ENCODE data around the gene SYT6. TPM values are rescaled to one million over a fixed set of nuclear protein-coding genes. Genes with fewer than 3 reads are reported as not detected.

Gene SYT6
- polyA plus RNA-seq, 3 donors, result 0.01 TPM; not detected in 2

DNA sequence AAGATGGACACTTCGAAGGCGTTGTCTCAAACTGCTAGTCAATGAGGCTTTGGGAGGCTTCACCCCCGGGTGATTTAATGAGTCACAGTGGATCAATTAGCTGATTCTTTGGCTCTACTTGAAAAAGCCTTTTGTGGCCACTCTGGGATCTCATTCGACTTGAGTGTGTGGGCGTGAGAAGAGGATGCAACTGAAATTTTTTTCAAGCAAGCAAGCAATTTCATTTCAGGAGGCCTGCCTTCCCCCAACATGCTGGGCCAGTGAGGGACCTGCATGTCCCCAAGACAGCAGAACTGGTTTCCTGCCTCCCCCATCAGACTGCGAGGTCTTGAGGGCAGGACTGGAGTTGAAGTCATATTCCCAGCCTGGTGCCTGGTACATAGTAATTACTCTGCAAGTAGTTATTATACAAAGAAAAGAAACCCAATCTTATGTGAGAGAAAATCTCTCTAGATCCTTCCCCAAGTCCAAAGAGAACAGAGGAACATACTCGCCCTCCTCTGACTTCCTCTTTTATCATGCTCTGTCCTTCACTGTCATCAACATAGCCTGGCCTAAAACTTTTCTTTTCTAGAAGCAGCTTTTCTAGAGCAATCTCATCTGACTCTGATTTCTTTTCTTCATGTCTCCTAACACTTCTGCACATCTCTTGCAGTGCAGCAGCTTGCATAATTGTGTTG lies 22.7 kb downstream of the SYT6 start:
- WGBS (ENCODE audit: insufficient coverage), result 90% methylated on average over 3 of the region's 7 CpGs

GRCh38 chr1:114130213-114130612 lies 23.5 kb downstream of the SYT6 start:
- H3K27me3 Mint-ChIP-seq (ENCODE audit: low read depth in 3 of 3), result peaks cover under 1 to 4% (median 2%) of the 10 kb centered on the region in 3 donors
- peaks cover 67% of the 10 kb centered on the region for H3K4me1 Mint-ChIP-seq
- H3K4me3 Mint-ChIP-seq, result no peak overlapping the region
- Histone ChIP-seq H3K4me1 (ENCODE audit: control insufficient read depth in 1 of 2, insufficient read depth in 2 of 2, low read length in 2 of 2) (peaks cover 55 to 57% of the 10 kb centered on the region in 2 donors), H3K27me3 (ENCODE audit: control insufficient read depth in 2 of 2, insufficient read depth in 2 of 2, low read length in 2 of 2) (no peaks in the 10 kb centered on the region), H3K4me2 (replicated peaks; ENCODE audit: extremely low read depth, low read length, poor library complexity, severe bottlenecking) (no peak overlapping the region), H3K27ac (ENCODE audit: low read depth in 1 of 2, low read length in 2 of 2) (peak overlapping the region in 1 of 2 donors; percentile 49), H4K20me1 (ENCODE audit: insufficient read depth, low read length) (no peaks in the 10 kb centered on the region), H3K36me3 (replicated peaks in 1 of 2; ENCODE audit: control insufficient read depth in 1 of 2, insufficient read depth in 2 of 2, low read length in 2 of 2) (no peaks in the 10 kb centered on the region), H3K9ac (ENCODE audit: insufficient read depth, low read length, poor library complexity, severe bottlenecking) (no peak overlapping the region), H3K79me2 (ENCODE audit: insufficient read depth, low read length) (no peaks in the 10 kb centered on the region), H2AFZ (ENCODE audit: insufficient read depth, low read depth, low read length, poor library complexity, severe bottlenecking) (no peak overlapping the region), H3K4me3 (replicated peaks in 1 of 3; ENCODE audit: low read depth in 2 of 3, low read length in 3 of 3) (no peak overlapping the region), H3K9me3 (replicated peaks in 1 of 2; ENCODE audit: control insufficient read depth in 1 of 2, insufficient read depth in 1 of 2, low read length in 2 of 2) (no peaks in the 10 kb centered on the region)
- WGBS (ENCODE audit: insufficient coverage), result 58% methylated on average over 3 of the region's 4 CpGs
- intact Hi-C loops (cut with micrococcal nuclease), result no loop called here
- no peaks in the 10 kb centered on the region for H3K9me3 Mint-ChIP-seq
- H3K36me3 Mint-ChIP-seq, result peaks cover 0 to 3% of the 10 kb centered on the region in 2 donors
- H3K27ac Mint-ChIP-seq, result peak overlapping the region in 4 of 7 donors; percentile 7 to 58 (median 40)
- TF ChIP-seq CTCF (IDR thresholded peaks at IDR 0.05), result no peak
- peak in 1 of 3 donors; percentile 21 for DNase-seq

More for the DNA sequence above, 22.7 kb downstream of the SYT6 start:
- intact Hi-C loops (cut with micrococcal nuclease), result no loop called here
- DNase-seq, result peak; percentile 36 to 59 (median 43)
- H3K4me1 ChIP-seq (ENCODE audit: control insufficient read depth in 1 of 2, insufficient read depth in 2 of 2, low read length in 2 of 2), result peaks cover 55 to 57% of the 10 kb centered on the region in 2 donors
- Mint-ChIP-seq H3K36me3 (peaks cover 0 to 3% of the 10 kb centered on the region in 2 donors), H3K4me1 (peaks cover 63% of the 10 kb centered on the region), H3K27me3 (ENCODE audit: low read depth in 3 of 3) (peaks cover 1 to 4% (median 2%) of the 10 kb centered on the region in 3 donors), H3K4me3 (no peak overlapping the region), H3K9me3 (no peaks in the 10 kb centered on the region), H3K27ac (peak overlapping the region in 6 of 7 donors; percentile 6 to 72 (median 62))
- no peak overlapping the region for H3K4me3 ChIP-seq (replicated peaks in 1 of 3; ENCODE audit: low read depth in 2 of 3, low read length in 3 of 3)
- no peak overlapping the region for H3K9ac ChIP-seq (ENCODE audit: insufficient read depth, low read length, poor library complexity, severe bottlenecking)
- no peaks in the 10 kb centered on the region for H4K20me1 ChIP-seq (ENCODE audit: insufficient read depth, low read length)
- H3K27ac ChIP-seq (ENCODE audit: low read depth in 1 of 2, low read length in 2 of 2), result peak overlapping the region in 1 of 2 donors; percentile 49
- H3K79me2 ChIP-seq (ENCODE audit: insufficient read depth, low read length), result no peaks in the 10 kb centered on the region
- no peak for TF ChIP-seq CTCF (IDR thresholded peaks at IDR 0.05)
- no peaks in the 10 kb centered on the region for H3K9me3 ChIP-seq (replicated peaks in 1 of 2; ENCODE audit: control insufficient read depth in 1 of 2, insufficient read depth in 1 of 2, low read length in 2 of 2)
- no peak overlapping the region for H2AFZ ChIP-seq (ENCODE audit: insufficient read depth, low read depth, low read length, poor library complexity, severe bottlenecking)
- no peaks in the 10 kb centered on the region for H3K27me3 ChIP-seq (ENCODE audit: control insufficient read depth in 2 of 2, insufficient read depth in 2 of 2, low read length in 2 of 2)
- no peaks in the 10 kb centered on the region for H3K36me3 ChIP-seq (replicated peaks in 1 of 2; ENCODE audit: control insufficient read depth in 1 of 2, insufficient read depth in 2 of 2, low read length in 2 of 2)
- no peak overlapping the region for H3K4me2 ChIP-seq (replicated peaks; ENCODE audit: extremely low read depth, low read length, poor library complexity, severe bottlenecking)

All from CD14-positive monocyte (primary cell).